ENCODE measurements around the gene UGT1A4. TPM values are rescaled to one million over a fixed set of nuclear protein-coding genes. Genes with fewer than 3 reads are reported as not detected.

Gene UGT1A4
- total and polyA plus RNA-seq, 10 of the 15 experiments (the other 5 are each of a cell fraction or from before 2014, with no cell fraction given) = not detected

- TF ChIP-seq ZNF592 (IDR thresholded peaks at IDR 0.05) (no peak), BCL11A (IDR thresholded peaks at IDR 0.05; ENCODE audit: low read depth, low read length) (no peak), NKRF (conservative IDR thresholded peaks at IDR 0.05) (no peak), BACH1 (IDR thresholded peaks at IDR 0.05; ENCODE audit: borderline replicate concordance) (no peak)
Observed at GRCh38 chr2:233791883-233792329, 73.4 kb downstream of the UGT1A4 start (continued).

- Histone ChIP-seq H3K27ac (ENCODE audit: control insufficient read depth, insufficient read depth) (no peak overlapping the region), H3K4me2 (ENCODE audit: control insufficient read depth, insufficient read depth) (no peak overlapping the region), H3K9ac (ENCODE audit: control insufficient read depth, insufficient read depth, low read length) (no peak overlapping the region), H4K20me1 (ENCODE audit: control insufficient read depth, insufficient read depth) (no peaks in the 10 kb centered on the region), H3K36me3 (ENCODE audit: control insufficient read depth in 2 of 2, insufficient read depth in 2 of 2, low read length in 1 of 2) (no peaks in the 10 kb centered on the region), H3K9me3 (replicated peaks; ENCODE audit: control insufficient read depth, insufficient read depth, low read length) (no peaks in the 10 kb centered on the region), H3K79me2 (ENCODE audit: control insufficient read depth, insufficient read depth, low read length) (no peaks in the 10 kb centered on the region), H3K4me3 (no peak overlapping the region), H2AFZ (ENCODE audit: control insufficient read depth, low read depth, low read length) (no peak overlapping the region), H3K4me1 (ENCODE audit: control insufficient read depth, insufficient read depth, low read length) (no peaks in the 10 kb centered on the region), H3K27me3 (replicated peaks in 1 of 2; ENCODE audit: control insufficient read depth in 2 of 2, insufficient read depth in 2 of 2, low read length in 1 of 2) (no peaks in the 10 kb centered on the region; a peak in 1 of 4 replicates)
- intact Hi-C loops (cut with micrococcal nuclease; ENCODE audit: unreplicated experiment) (no loop called here), in situ Hi-C loops (cut with MboI) (no loop called here)
- FAIRE-seq = no peak
- ChIA-PET POLR2A (no interaction called here), CTCF (no interaction called here), SMC1A (ENCODE audit: uncharacterized antibody, unreplicated experiment) (no interaction called here), RAD21 (ENCODE audit: unreplicated experiment) (no interaction called here)
- BruUV-seq (replicated peaks) = no TSS peak
- no peak for TF ChIP-seq NFYB (IDR thresholded peaks at IDR 0.05; ENCODE audit: insufficient read depth, low read depth, low read length)
- TF ChIP-seq BACH1 (IDR thresholded peaks at IDR 0.05; ENCODE audit: borderline replicate concordance) = no peak
- no peak for TF ChIP-seq PKNOX1 (IDR thresholded peaks at IDR 0.05)
- no peak for TF ChIP-seq IRF3 (IDR thresholded peaks at IDR 0.05)
- no peak for TF ChIP-seq NFYA (IDR thresholded peaks at IDR 0.05; ENCODE audit: borderline replicate concordance, low read depth, low read length)
- TF ChIP-seq EP300 (IDR thresholded peaks at IDR 0.05; ENCODE audit: borderline replicate concordance in 1 of 2, control insufficient read depth in 1 of 2, low read depth in 2 of 2, low read length in 2 of 2) = no peak
- WGBS (ENCODE audit: insufficient coverage, insufficient replicate concordance, low lambda C conversion rate, missing lambda C conversion rate) = 30% methylated on average over 7 of the region's 7 CpGs
- no peak for DNase-seq (ENCODE audit: low read depth, low spot score)
- no peak for ATAC-seq
Observed at GRCh38 chr2:233792720-233793119, 74.2 kb downstream of the UGT1A4 start.

Measured in GM12878 (cell line).